Measurements from ENCODE around the gene MOG.
"Not testable (repeated sequence)": the region's sequence is repeated elsewhere in the genome, so short reads cannot be mapped to it uniquely, and the experiment has no call there.

The MOG gene

DNA sequence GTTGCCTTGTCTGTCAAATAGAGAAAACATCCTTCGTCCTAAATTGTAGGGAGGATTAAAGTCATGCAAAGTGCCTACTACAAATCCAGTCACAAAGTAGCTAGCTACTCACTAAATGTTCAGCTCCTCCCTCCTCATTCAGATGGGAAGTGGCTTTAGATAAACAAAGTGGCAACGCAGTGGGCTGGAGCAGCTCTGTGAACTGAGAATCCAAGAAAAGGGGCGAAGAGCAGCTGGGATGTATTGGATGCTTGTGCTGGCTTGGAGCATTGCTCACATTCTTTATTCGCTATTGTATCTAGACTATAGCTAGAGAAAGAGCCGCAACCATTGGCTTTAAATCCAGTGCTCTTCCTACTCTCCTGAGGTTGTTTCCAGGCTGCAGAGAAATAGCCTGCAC, 10.3 kb downstream of the MOG start:
- DNase-seq (ENCODE audit: extremely low spot score), result no peak
- ChIA-PET CTCF (interaction anchor here (1.0 to 7.6 kb wide), 2 partner anchors 15 to 29 kb away, joined by 5 to 118 read pairs; no protein-coding TSS in a partner anchor), POLR2A (interaction anchor here (1.0 kb wide), 1 partner anchor 17 kb away, joined by 5 read pairs; no protein-coding TSS in a partner anchor)
- TF ChIP-seq TARDBP (IDR thresholded peaks at IDR 0.05) (no peak), FOXM1 (IDR thresholded peaks at IDR 0.05; ENCODE audit: borderline replicate concordance) (no peak), FOXA1 (IDR thresholded peaks at IDR 0.05) (no peak), ARNT (IDR thresholded peaks at IDR 0.05) (no peak), SP1 (IDR thresholded peaks at IDR 0.05) (no peak), CTBP1 (IDR thresholded peaks at IDR 0.05; ENCODE audit: borderline replicate concordance) (no peak), LEF1 (IDR thresholded peaks at IDR 0.05; ENCODE audit: borderline replicate concordance) (no peak), HDGF (IDR thresholded peaks at IDR 0.05; ENCODE audit: borderline replicate concordance) (no peak), FOXK2 (IDR thresholded peaks at IDR 0.05) (no peak)

DNA sequence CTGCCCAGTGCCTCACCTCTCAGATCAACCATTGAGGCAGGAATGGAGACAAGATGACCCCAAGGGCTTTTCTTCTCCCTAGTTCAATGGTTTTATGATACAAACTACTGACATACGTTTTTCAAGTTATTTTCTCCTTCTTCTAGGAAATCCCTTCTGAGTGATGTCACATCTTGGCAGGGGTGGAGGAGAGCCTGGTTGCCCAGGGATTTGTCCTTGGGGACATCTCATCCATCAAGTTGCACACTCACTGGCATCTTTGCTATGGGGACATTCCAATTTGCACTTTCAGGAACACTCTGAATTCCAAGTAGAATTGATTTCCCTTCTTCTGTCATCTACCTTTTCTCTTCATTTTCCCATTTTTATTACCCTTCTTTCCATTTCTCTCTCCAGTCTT, 14.1 kb downstream of the MOG start:
- POLR2A ChIA-PET, result no interaction called here
- CTCF ChIA-PET, result interaction anchor here (0.9 kb wide), 1 partner anchor 17 kb away, joined by 3 read pairs; no protein-coding TSS in a partner anchor
- TF ChIP-seq FOXM1 (IDR thresholded peaks at IDR 0.05; ENCODE audit: borderline replicate concordance), result no peak
- TF ChIP-seq FOXK2 (IDR thresholded peaks at IDR 0.05), result no peak
- no peak for TF ChIP-seq L3MBTL2 (conservative IDR thresholded peaks at IDR 0.05)
- TF ChIP-seq SUZ12 (IDR thresholded peaks at IDR 0.05), result no peak
- TF ChIP-seq, protein P1, sequence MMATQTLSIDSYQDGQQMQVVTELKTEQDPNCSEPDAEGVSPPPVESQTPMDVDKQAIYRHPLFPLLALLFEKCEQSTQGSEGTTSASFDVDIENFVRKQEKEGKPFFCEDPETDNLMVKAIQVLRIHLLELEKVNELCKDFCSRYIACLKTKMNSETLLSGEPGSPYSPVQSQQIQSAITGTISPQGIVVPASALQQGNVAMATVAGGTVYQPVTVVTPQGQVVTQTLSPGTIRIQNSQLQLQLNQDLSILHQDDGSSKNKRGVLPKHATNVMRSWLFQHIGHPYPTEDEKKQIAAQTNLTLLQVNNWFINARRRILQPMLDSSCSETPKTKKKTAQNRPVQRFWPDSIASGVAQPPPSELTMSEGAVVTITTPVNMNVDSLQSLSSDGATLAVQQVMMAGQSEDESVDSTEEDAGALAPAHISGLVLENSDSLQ (IDR thresholded peaks at IDR 0.05), result no peak
- no peak for TF ChIP-seq FOXA1 (IDR thresholded peaks at IDR 0.05)
- TF ChIP-seq NFRKB (IDR thresholded peaks at IDR 0.05), result no peak
- no peak for TF ChIP-seq LEF1 (IDR thresholded peaks at IDR 0.05; ENCODE audit: borderline replicate concordance)
- no peak for TF ChIP-seq BHLHE40 (IDR thresholded peaks at IDR 0.05; ENCODE audit: borderline replicate concordance)
- TF ChIP-seq ELF4 (IDR thresholded peaks at IDR 0.05), result no peak
- TF ChIP-seq HDGF (IDR thresholded peaks at IDR 0.05; ENCODE audit: borderline replicate concordance), result no peak
- TF ChIP-seq CTBP1 (IDR thresholded peaks at IDR 0.05; ENCODE audit: borderline replicate concordance), result no peak
- no peak for TF ChIP-seq TARDBP (IDR thresholded peaks at IDR 0.05)
- no peak for TF ChIP-seq ZNF384 (IDR thresholded peaks at IDR 0.05)
- no peak for TF ChIP-seq SP1 (IDR thresholded peaks at IDR 0.05)
- no peak for TF ChIP-seq ARNT (IDR thresholded peaks at IDR 0.05)
- no peak for DNase-seq (ENCODE audit: extremely low spot score)

DNA sequence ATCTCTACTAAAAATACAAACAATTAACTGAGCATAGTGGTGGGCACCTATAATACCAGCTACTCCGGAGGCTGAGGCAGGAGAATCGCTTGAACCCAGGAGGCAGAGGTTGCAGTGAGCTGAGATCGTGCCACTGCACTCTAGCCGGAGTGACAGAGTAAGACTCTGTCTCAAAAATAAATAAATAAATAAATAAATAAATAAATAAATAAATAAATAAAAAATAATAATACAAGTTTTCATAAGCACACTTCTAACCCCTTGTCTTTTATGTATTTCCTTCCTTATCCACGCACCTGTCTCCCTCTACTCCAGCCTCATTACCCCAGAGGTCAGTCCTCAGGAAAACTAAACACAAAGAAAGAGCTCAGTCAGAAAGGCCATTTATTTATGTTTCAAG, 15.2 kb downstream of the MOG start:
- ChIA-PET POLR2A (interaction anchor here (0.7 kb wide), 1 partner anchor 46 kb away, joined by 3 read pairs; no protein-coding TSS in a partner anchor), CTCF (interaction anchor here (1.1 kb wide), 1 partner anchor 18 kb away, joined by 5 read pairs; no protein-coding TSS in a partner anchor)
- not testable (repeated sequence) for DNase-seq (ENCODE audit: extremely low spot score)

DNA sequence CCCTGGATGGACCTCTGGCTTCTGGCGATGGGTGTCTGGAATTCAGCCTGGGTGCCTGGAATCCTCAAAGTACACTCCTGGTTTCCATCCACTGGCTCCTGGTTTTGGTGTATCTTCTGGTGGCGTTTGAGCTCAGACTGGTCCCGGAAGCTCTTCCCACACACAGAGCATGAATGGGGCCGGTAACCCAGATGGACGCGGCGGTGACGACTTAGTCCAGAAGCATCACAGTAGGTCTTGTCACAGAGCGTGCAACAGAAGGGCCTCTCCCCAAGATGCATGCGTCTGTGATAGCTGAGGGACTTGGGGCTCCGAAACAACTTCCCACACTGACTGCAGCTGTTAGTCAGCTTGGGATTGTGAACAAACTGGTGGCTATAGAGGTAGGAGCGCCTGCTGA, 16.3 kb downstream of the MOG start:
- ChIA-PET CTCF (no interaction called here), POLR2A (no interaction called here)
- TF ChIP-seq FOXM1 (IDR thresholded peaks at IDR 0.05; ENCODE audit: borderline replicate concordance) (no peak), L3MBTL2 (conservative IDR thresholded peaks at IDR 0.05) (no peak), CTBP1 (IDR thresholded peaks at IDR 0.05; ENCODE audit: borderline replicate concordance) (no peak), BHLHE40 (IDR thresholded peaks at IDR 0.05; ENCODE audit: borderline replicate concordance) (no peak), SP1 (IDR thresholded peaks at IDR 0.05) (no peak)
- no peak for DNase-seq (ENCODE audit: extremely low spot score)

DNA sequence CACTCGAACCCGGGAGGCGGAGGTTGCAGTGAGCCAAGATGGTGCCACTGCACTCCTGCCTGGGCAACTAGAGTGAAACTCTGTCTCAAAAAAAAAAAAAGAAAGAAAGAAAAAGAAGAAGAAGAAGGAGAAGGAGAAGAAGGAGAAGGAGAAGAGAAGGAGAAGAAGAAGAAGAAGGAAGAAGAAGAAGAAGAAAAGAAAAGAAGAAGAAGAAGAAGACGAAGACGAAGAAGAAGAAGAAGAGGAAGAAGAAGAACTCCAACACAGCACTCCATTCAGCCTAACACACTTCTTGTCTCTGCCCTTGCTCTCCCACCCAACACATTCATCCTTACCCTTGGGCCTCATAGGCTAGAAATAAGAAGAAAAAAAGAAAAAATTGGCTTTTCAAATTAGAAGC, 17.1 kb downstream of the MOG start:
- CTCF ChIA-PET, result no interaction called here
- TF ChIP-seq, protein P1 (IDR thresholded peaks at IDR 0.05), result no peak
- no peak for TF ChIP-seq HDGF (IDR thresholded peaks at IDR 0.05; ENCODE audit: borderline replicate concordance)
- no peak for TF ChIP-seq ELF4 (IDR thresholded peaks at IDR 0.05)
- TF ChIP-seq ARNT (IDR thresholded peaks at IDR 0.05), result no peak
- no peak for TF ChIP-seq L3MBTL2 (conservative IDR thresholded peaks at IDR 0.05)
- DNase-seq (ENCODE audit: extremely low spot score), result no peak
- POLR2A ChIA-PET, result no interaction called here

DNA sequence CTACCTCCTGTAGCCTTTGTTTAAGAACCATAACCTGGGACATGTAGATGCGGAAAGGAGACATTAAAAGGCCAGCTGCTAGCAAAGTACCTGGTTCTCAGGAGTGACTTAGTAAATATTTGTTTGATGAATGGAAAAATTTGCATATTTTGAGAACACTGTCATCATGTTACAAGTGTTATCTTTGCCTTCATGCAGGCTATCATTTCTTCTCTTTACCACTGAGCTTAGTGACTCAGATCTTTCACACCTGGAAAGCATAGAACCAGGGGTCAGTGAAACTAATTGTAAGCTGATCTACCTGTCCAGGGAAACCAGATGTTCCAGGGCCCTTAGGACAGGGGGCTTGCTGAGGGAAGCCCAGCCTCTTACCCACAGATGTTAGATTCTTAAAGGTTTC, 18.7 kb downstream of the MOG start:
- POLR2A ChIA-PET, result no interaction called here
- DNase-seq (ENCODE audit: extremely low spot score), result no peak
- CTCF ChIA-PET, result interaction anchor here (2.5 kb wide), 1 partner anchor 25 kb away, joined by 13 read pairs; no protein-coding TSS in a partner anchor
- TF ChIP-seq FOXK2 (IDR thresholded peaks at IDR 0.05), result no peak
- TF ChIP-seq LEF1 (IDR thresholded peaks at IDR 0.05; ENCODE audit: borderline replicate concordance), result no peak
- TF ChIP-seq, protein P1 (IDR thresholded peaks at IDR 0.05), result no peak
- TF ChIP-seq SUZ12 (IDR thresholded peaks at IDR 0.05), result no peak
- TF ChIP-seq ELF4 (IDR thresholded peaks at IDR 0.05), result no peak
- TF ChIP-seq FOXM1 (IDR thresholded peaks at IDR 0.05; ENCODE audit: borderline replicate concordance), result no peak
- no peak for TF ChIP-seq SP1 (IDR thresholded peaks at IDR 0.05)
- TF ChIP-seq TARDBP (IDR thresholded peaks at IDR 0.05), result no peak
- no peak for TF ChIP-seq CTBP1 (IDR thresholded peaks at IDR 0.05; ENCODE audit: borderline replicate concordance)
- no peak for TF ChIP-seq BHLHE40 (IDR thresholded peaks at IDR 0.05; ENCODE audit: borderline replicate concordance)
- no peak for TF ChIP-seq L3MBTL2 (conservative IDR thresholded peaks at IDR 0.05)
- no peak for TF ChIP-seq HDGF (IDR thresholded peaks at IDR 0.05; ENCODE audit: borderline replicate concordance)
- TF ChIP-seq ARNT (IDR thresholded peaks at IDR 0.05), result no peak
- no peak for TF ChIP-seq FOXA1 (IDR thresholded peaks at IDR 0.05)
- TF ChIP-seq ZNF384 (IDR thresholded peaks at IDR 0.05), result no peak
- no peak for TF ChIP-seq NFRKB (IDR thresholded peaks at IDR 0.05)
